ENCODE results near the gene SLF2.
"Not testable (repeated sequence)": the region's sequence is repeated elsewhere in the genome, so short reads cannot be mapped to it uniquely, and the experiment has no call there.

The SLF2 gene

GRCh38 chr10:100882671-100883311 is 30.0 kb upstream of the SLF2 start:
- no peak for DNase-seq
- Histone ChIP-seq H3K56ac (ENCODE audit: low read length) (no peak overlapping the region), H3K9ac (ENCODE audit: low read length) (no peak overlapping the region), H2AK5ac (ENCODE audit: low read length) (no peak overlapping the region), H3K18ac (ENCODE audit: low read length) (no peak overlapping the region), H3K4me1 (ENCODE audit: control insufficient read depth, low read depth, low read length) (no peaks in the 10 kb centered on the region), H3K79me2 (ENCODE audit: control insufficient read depth, insufficient read depth, low read length) (no peaks in the 10 kb centered on the region), H3K23ac (ENCODE audit: low read length) (no peak overlapping the region), H2BK120ac (ENCODE audit: low read depth, low read length) (no peak overlapping the region), H4K8ac (ENCODE audit: low read depth, low read length) (no peak overlapping the region), H3K4ac (ENCODE audit: low read depth, low read length) (no peak overlapping the region), H3K36me3 (ENCODE audit: control insufficient read depth, insufficient read depth, low read length) (no peaks in the 10 kb centered on the region), H3K4me3 (ENCODE audit: low read length) (no peak overlapping the region), H4K5ac (ENCODE audit: low read length) (no peak overlapping the region), H3K27me3 (ENCODE audit: insufficient read depth, low read length, poor library complexity) (no peaks in the 10 kb centered on the region), H3K27ac (ENCODE audit: low read depth, low read length) (no peak overlapping the region), H3K79me1 (ENCODE audit: low read length) (no peaks in the 10 kb centered on the region), H2BK15ac (replicated peaks; ENCODE audit: low read depth) (no peak overlapping the region), H3K4me2 (ENCODE audit: low read length) (no peak overlapping the region), H2BK5ac (ENCODE audit: low read length) (no peak overlapping the region)
- WGBS (ENCODE audit: extremely low coverage, insufficient coverage, low lambda C conversion rate), result no CpG with 5 or more reads among the region's 23 CpGs

GRCh38 chr10:100883312-100883821 is 29.4 kb upstream of the SLF2 start:
- Histone ChIP-seq H3K9ac (ENCODE audit: low read length) (no peak overlapping the region), H3K79me2 (ENCODE audit: control insufficient read depth, insufficient read depth, low read length) (no peaks in the 10 kb centered on the region), H3K4ac (ENCODE audit: low read depth, low read length) (no peak overlapping the region), H3K56ac (ENCODE audit: low read length) (no peak overlapping the region), H2AK5ac (ENCODE audit: low read length) (no peak overlapping the region), H3K36me3 (ENCODE audit: control insufficient read depth, insufficient read depth, low read length) (no peaks in the 10 kb centered on the region), H4K5ac (ENCODE audit: low read length) (no peak overlapping the region), H3K27me3 (ENCODE audit: insufficient read depth, low read length, poor library complexity) (no peaks in the 10 kb centered on the region), H3K27ac (ENCODE audit: low read depth, low read length) (no peak overlapping the region), H3K4me1 (ENCODE audit: control insufficient read depth, low read depth, low read length) (no peaks in the 10 kb centered on the region), H3K4me2 (ENCODE audit: low read length) (no peak overlapping the region), H3K4me3 (ENCODE audit: low read length) (no peak overlapping the region), H3K18ac (ENCODE audit: low read length) (no peak overlapping the region), H3K79me1 (ENCODE audit: low read length) (no peaks in the 10 kb centered on the region), H2BK120ac (ENCODE audit: low read depth, low read length) (no peak overlapping the region), H2BK15ac (replicated peaks; ENCODE audit: low read depth) (no peak overlapping the region), H4K8ac (ENCODE audit: low read depth, low read length) (no peak overlapping the region), H2BK5ac (ENCODE audit: low read length) (no peak overlapping the region), H3K23ac (ENCODE audit: low read length) (no peak overlapping the region)
- no peak for DNase-seq
- WGBS (ENCODE audit: extremely low coverage, insufficient coverage, low lambda C conversion rate), result no CpG with 5 or more reads among the region's 14 CpGs

GRCh38 chr10:100885611-100886010 is 27.2 kb upstream of the SLF2 start:
- DNase-seq; H3K9ac ChIP-seq (ENCODE audit: low read length); H2BK120ac ChIP-seq (ENCODE audit: low read depth, low read length); H3K18ac ChIP-seq (ENCODE audit: low read length); H2BK15ac ChIP-seq (replicated peaks; ENCODE audit: low read depth); H3K23ac ChIP-seq (ENCODE audit: low read length); H3K79me1 ChIP-seq (ENCODE audit: low read length); H4K5ac ChIP-seq (ENCODE audit: low read length); H3K79me2 ChIP-seq (ENCODE audit: control insufficient read depth, insufficient read depth, low read length); H3K4me3 ChIP-seq (ENCODE audit: low read length); H2BK5ac ChIP-seq (ENCODE audit: low read length); H3K4ac ChIP-seq (ENCODE audit: low read depth, low read length); H2AK5ac ChIP-seq (ENCODE audit: low read length); H3K4me1 ChIP-seq (ENCODE audit: control insufficient read depth, low read depth, low read length); H4K8ac ChIP-seq (ENCODE audit: low read depth, low read length); H3K27me3 ChIP-seq (ENCODE audit: insufficient read depth, low read length, poor library complexity); H3K4me2 ChIP-seq (ENCODE audit: low read length); H3K36me3 ChIP-seq (ENCODE audit: control insufficient read depth, insufficient read depth, low read length); H3K27ac ChIP-seq (ENCODE audit: low read depth, low read length); H3K56ac ChIP-seq (ENCODE audit: low read length): not testable (repeated sequence)
- WGBS (ENCODE audit: extremely low coverage, insufficient coverage, low lambda C conversion rate), result no CpG with 5 or more reads among the region's 13 CpGs

GRCh38 chr10:100886091-100886490 is 26.7 kb upstream of the SLF2 start:
- no peak overlapping the region for H4K5ac ChIP-seq (ENCODE audit: low read length)
- no peak overlapping the region for H3K27ac ChIP-seq (ENCODE audit: low read depth, low read length)
- no peak overlapping the region for H2BK15ac ChIP-seq (replicated peaks; ENCODE audit: low read depth)
- H3K9ac ChIP-seq (ENCODE audit: low read length), result no peak overlapping the region
- H3K4me3 ChIP-seq (ENCODE audit: low read length), result no peak overlapping the region
- no peak overlapping the region for H2AK5ac ChIP-seq (ENCODE audit: low read length)
- WGBS (ENCODE audit: extremely low coverage, insufficient coverage, low lambda C conversion rate), result no CpG with 5 or more reads among the region's 3 CpGs
- H3K4me2 ChIP-seq (ENCODE audit: low read length), result no peak overlapping the region
- H3K4ac ChIP-seq (ENCODE audit: low read depth, low read length), result no peak overlapping the region
- no peaks in the 10 kb centered on the region for H3K79me1 ChIP-seq (ENCODE audit: low read length)
- H3K56ac ChIP-seq (ENCODE audit: low read length), result no peak overlapping the region
- no peak overlapping the region for H3K18ac ChIP-seq (ENCODE audit: low read length)
- H3K4me1 ChIP-seq (ENCODE audit: control insufficient read depth, low read depth, low read length), result no peaks in the 10 kb centered on the region
- H4K8ac ChIP-seq (ENCODE audit: low read depth, low read length), result no peak overlapping the region
- H3K27me3 ChIP-seq (ENCODE audit: insufficient read depth, low read length, poor library complexity), result no peaks in the 10 kb centered on the region
- no peak for DNase-seq
- no peak overlapping the region for H3K23ac ChIP-seq (ENCODE audit: low read length)
- no peaks in the 10 kb centered on the region for H3K79me2 ChIP-seq (ENCODE audit: control insufficient read depth, insufficient read depth, low read length)
- no peak overlapping the region for H2BK120ac ChIP-seq (ENCODE audit: low read depth, low read length)
- H2BK5ac ChIP-seq (ENCODE audit: low read length), result no peak overlapping the region
- H3K36me3 ChIP-seq (ENCODE audit: control insufficient read depth, insufficient read depth, low read length), result no peaks in the 10 kb centered on the region

GRCh38 chr10:100886521-100886920 is 26.2 kb upstream of the SLF2 start:
- Histone ChIP-seq H2BK15ac (replicated peaks; ENCODE audit: low read depth) (no peak overlapping the region), H3K4me2 (ENCODE audit: low read length) (no peak overlapping the region), H3K56ac (ENCODE audit: low read length) (no peak overlapping the region), H2AK5ac (ENCODE audit: low read length) (no peak overlapping the region), H3K36me3 (ENCODE audit: control insufficient read depth, insufficient read depth, low read length) (no peaks in the 10 kb centered on the region), H3K27me3 (ENCODE audit: insufficient read depth, low read length, poor library complexity) (no peaks in the 10 kb centered on the region), H3K79me2 (ENCODE audit: control insufficient read depth, insufficient read depth, low read length) (no peaks in the 10 kb centered on the region), H3K4me1 (ENCODE audit: control insufficient read depth, low read depth, low read length) (no peaks in the 10 kb centered on the region), H2BK5ac (ENCODE audit: low read length) (no peak overlapping the region), H4K8ac (ENCODE audit: low read depth, low read length) (no peak overlapping the region), H3K18ac (ENCODE audit: low read length) (no peak overlapping the region), H3K27ac (ENCODE audit: low read depth, low read length) (no peak overlapping the region), H3K79me1 (ENCODE audit: low read length) (no peaks in the 10 kb centered on the region), H3K4ac (ENCODE audit: low read depth, low read length) (no peak overlapping the region), H3K4me3 (ENCODE audit: low read length) (no peak overlapping the region), H3K9ac (ENCODE audit: low read length) (no peak overlapping the region), H4K5ac (ENCODE audit: low read length) (no peak overlapping the region), H2BK120ac (ENCODE audit: low read depth, low read length) (no peak overlapping the region), H3K23ac (ENCODE audit: low read length) (no peak overlapping the region)
- no CpG with 5 or more reads among the region's 5 CpGs for WGBS (ENCODE audit: extremely low coverage, insufficient coverage, low lambda C conversion rate)
- DNase-seq, result no peak

GRCh38 chr10:100886963-100887362 is 25.8 kb upstream of the SLF2 start:
- Histone ChIP-seq H3K4ac (ENCODE audit: low read depth, low read length) (no peak overlapping the region), H3K4me1 (ENCODE audit: control insufficient read depth, low read depth, low read length) (no peaks in the 10 kb centered on the region), H3K56ac (ENCODE audit: low read length) (no peak overlapping the region), H4K8ac (ENCODE audit: low read depth, low read length) (no peak overlapping the region), H3K79me2 (ENCODE audit: control insufficient read depth, insufficient read depth, low read length) (no peaks in the 10 kb centered on the region), H2BK120ac (ENCODE audit: low read depth, low read length) (no peak overlapping the region), H4K5ac (ENCODE audit: low read length) (no peak overlapping the region), H3K9ac (ENCODE audit: low read length) (no peak overlapping the region), H3K23ac (ENCODE audit: low read length) (no peak overlapping the region), H3K18ac (ENCODE audit: low read length) (no peak overlapping the region), H3K27me3 (ENCODE audit: insufficient read depth, low read length, poor library complexity) (no peaks in the 10 kb centered on the region), H2AK5ac (ENCODE audit: low read length) (no peak overlapping the region), H3K79me1 (ENCODE audit: low read length) (no peaks in the 10 kb centered on the region), H3K4me3 (ENCODE audit: low read length) (no peak overlapping the region), H3K4me2 (ENCODE audit: low read length) (no peak overlapping the region), H2BK5ac (ENCODE audit: low read length) (no peak overlapping the region), H2BK15ac (replicated peaks; ENCODE audit: low read depth) (no peak overlapping the region), H3K36me3 (ENCODE audit: control insufficient read depth, insufficient read depth, low read length) (no peaks in the 10 kb centered on the region), H3K27ac (ENCODE audit: low read depth, low read length) (no peak overlapping the region)
- no CpG with 5 or more reads among the region's 6 CpGs for WGBS (ENCODE audit: extremely low coverage, insufficient coverage, low lambda C conversion rate)
- no peak for DNase-seq
